GM19238 (cell line): ENCODE data around the gene DNER.

ENCODE experiments used
- DNase-seq: peaks from one replicate; pipeline ENCODE4 v3.0.0; 2011; ENCODE audit warnings: low spot score; ENCODE audit not compliant: insufficient read length

DNER gene

DNA sequence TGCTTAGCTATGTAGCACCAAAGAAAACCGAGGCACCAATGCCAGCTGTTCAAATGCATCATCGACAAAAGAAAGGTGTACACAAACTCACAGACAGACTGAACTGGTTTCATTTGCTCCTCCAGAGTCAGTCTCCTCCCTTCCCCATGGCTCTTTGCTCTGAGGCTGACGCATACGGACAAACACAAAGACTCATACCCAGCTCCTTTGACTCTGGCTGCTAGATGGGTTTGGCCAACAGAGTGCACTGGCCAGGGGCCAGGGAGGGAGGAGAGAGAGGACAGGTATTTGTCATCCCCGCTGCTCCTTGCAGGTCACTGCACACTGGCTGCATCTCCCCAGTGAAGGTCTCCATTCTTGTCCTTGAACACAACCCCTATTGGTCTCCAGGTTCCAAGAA, 40.7 kb downstream of the DNER start:
- no peak for DNase-seq

DNA sequence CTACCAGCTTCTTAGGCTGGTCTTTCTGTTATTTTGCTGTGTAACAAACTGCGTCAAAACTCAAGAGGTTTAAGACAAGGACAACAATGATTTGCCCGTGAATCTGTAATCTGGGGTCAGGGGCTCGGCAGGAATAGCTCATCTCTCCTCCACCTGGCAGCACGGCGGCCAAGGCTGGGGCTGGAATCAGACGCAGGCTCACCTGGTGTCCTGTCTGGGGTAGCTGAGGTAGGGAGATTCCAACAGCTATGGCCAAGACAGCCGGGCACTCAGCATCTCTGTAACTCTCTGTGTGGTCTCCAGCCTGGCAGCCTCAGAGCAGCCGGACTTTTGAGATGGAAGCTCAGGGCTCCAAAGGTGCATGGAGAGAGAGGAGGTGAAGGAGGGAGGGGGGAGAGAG, 42.3 kb downstream of the DNER start:
- no peak for DNase-seq

DNA sequence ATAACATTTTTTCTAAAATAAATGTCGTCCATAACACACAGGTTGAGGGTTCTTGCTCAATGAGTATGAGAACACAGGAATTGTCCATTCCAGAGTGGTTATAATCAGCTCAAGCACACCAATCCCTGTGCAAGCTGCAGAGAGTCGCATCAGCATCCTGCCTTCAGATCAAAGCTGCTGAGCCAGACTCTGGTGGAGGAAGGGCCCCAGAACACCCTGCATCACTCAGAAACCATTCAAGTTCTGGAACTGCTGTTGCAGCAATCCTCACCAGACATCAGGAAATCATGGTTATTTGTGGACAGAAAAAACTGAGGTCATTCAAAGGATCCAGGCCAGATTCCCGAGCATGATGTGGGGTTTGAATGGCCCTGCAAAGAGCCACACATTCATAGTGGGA, 44.5 kb downstream of the DNER start:
- DNase-seq, result no peak

DNA sequence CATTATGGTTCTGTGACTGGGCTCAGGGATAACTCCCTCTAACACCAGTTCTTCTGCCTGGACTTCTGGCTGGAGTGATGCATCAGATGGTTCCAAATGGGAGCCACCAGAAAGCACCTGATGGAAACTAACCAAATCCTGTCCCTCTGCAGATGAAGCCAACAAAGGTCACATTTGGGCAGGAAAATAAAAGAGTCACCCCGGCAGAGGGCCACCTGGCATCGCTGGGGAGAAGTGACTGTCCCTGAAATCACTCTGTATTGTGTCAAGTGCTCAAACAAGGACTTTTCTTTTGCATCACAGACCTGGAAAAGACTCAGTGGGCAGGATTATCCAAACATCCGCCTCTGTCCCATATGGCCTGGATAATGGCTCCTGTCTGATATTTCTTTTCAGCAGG, 47.5 kb downstream of the DNER start:
- no peak for DNase-seq

DNA sequence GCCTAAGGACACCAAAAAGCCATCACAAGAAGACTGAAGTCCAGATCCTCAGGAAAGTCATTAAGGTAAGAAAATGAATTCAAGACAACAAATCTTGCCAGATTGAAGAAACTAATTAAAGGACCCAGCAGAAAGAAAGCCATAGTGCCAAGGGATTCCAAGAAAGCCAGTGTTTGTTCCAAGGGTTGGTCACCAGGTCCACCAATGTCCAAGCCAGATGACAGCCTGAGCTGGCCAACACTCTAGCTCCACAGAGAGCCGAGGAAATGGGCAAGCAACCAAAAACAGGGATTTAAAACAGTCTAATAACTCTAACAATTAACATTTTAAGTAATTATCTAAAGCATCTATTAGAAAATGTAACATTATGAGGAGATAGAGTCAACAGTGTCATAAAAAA, 49.2 kb downstream of the DNER start:
- DNase-seq, result no peak

DNA sequence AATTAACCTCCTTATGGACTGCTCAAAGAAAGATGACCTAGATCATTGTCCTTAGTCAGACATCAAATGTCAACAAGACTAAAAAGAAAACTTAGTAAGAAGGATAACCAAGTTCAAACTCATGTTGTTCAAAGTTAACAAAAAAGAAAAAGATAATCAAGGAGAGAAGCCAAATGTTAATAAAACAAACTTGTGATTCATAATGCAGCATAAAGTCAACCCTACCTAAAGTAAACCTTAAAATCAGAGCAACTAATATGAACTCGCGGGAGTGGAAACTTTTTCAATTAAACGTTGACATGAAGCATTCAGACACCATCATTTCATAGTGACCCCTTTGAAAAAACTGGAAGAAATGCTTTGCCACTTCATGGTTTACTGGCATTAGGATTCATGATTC, 52.9 kb downstream of the DNER start:
- DNase-seq, result no peak

DNA sequence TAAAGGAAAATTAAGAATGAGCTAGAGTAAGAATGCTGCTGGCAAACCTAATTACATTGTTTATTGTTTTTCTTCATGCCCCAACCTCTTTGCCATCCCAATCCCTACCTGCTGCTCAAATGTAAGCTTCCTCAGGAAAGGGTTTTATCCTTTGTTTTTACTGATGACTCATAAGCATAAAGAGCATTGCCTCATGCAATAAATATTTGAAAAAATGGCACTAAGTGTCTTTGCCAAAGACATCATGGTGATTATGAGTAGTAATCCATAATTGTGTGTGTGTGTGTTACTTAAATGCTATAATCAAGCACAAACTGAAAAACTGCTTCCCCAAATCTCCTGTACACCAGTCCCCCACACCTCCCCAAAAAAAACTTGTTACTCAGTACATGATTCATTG, 53.4 kb downstream of the DNER start:
- DNase-seq, result no peak

DNA sequence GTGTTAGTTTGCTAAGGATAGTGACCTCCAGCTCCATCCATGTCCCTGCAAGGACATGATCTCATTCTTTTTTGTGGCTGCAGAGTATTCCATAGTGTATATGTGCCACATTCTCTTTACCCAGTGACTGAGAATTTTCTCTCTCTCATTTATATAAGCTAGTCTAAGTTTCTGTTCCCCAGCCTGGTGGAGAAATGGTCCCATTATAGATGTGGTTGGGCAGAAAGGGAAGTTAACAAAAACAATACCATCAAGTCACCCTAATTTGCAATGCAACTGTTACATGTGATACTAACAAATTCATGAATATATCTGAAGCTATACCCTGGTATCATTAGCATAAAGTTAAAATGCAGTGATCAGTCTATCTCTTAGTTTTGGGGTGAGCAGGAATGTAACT, 54.0 kb downstream of the DNER start:
- DNase-seq, result no peak

DNA sequence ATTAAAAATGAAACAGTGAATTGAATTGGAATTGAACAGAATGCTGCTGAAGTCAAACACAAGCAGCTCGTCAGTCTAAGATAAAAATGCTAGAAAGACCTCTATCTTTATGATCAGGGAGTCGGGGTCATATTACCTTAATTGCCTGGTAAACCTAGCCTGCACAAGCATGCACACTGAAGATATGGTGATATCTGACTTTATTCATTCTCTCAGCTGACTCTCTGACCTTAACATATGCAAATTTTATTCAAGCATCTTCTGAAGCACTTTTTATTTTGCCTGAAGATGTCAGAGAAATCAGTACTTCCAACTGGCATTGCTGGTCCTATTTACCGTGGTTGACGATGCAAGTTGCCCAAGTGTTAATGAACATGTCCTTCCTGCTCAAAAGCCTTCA, 56.4 kb downstream of the DNER start:
- DNase-seq, result no peak

DNA sequence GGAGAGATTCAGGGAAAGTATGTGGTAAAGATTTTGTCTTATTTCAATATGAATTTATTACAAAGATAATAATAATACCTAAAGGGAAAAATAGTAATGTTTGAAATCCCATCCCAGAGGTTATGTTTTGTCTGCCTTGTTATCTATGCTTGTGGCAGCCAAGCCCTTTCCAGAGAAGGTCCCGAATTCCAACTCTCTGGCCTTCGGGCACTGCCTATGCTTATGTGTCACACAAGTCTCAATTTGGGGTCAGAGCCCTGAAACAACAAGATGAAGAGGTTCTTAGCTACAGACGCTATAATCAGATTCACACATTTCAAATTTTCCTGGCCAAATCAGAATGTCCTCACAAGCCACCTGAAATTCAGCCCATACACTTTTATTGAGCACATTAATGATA, 59.9 kb downstream of the DNER start:
- no peak for DNase-seq

DNA sequence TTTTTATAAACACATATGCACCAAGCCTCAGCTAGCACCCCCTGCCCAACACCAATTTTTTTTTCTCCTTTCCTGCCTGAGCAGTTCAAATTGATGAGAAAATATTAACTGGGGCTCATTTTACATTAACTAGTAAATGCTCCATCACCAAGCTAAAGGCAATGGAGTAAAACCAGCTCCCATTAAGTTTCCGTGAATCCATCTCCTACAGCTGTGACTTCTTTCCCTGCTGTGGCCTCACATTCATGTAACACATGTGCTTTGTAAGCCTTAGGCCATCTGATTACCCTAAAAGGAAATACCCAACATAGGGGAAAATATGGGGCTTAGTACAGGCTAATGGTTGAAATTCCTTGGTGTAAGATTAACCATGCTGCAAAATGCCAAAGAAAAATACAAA, 60.8 kb downstream of the DNER start:
- DNase-seq, result no peak

DNA sequence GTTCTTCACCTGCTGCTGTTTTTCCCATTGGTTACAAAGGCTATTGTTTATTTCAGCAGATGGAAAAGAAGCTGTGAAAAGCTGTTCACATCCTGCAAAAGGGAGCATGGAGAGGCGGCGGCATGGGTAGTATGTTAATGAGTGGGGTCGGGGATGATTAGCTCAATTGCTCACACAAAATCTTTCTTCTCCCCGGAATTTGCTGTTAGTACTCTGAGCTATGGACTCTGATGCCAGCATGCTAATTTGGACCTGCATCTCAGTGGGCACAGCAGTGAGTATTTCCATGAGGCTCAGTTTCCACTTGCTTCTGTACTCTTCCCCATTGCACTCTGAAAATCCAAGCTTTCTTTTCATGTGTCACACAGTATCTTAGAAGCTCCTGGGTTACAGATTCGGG, 61.6 kb downstream of the DNER start:
- no peak for DNase-seq

DNA sequence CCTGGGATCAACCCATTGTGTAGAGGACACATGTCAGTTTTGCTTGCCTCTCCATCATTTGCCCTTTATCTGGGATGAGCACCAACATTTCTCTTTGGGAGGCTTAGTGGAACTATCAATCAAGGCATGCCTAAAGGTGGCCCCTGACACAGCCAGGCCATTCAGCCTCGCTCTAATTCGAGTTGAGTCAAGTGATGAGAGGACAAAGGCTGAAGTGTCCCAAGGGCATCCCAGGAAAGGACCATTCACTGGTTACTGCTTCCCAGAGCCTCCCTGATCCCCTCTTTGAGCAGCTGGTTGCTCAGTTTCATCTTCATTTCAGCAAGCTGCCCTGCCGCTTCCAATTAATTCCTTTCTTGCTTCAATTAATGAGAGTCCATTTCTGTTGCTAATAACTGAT, 63.5 kb downstream of the DNER start:
- no peak for DNase-seq

DNA sequence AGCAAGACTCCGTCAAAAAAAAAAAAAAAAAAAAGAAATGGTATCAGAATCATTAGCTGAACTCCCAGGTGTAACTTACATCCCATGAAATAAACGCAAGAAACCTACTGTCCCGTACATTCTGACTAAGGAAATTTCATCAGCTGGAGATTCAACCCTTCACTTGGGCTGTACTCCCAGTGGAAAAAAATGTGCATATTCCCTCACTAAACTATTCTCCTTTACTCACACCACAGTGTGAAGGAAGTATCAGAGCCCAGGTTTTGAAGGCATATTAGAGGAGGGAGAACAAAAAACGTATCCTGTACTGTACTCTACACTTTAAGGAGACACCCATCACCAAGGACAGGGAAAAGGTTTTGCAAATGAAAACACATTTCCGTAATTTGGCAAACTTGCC, 64.3 kb downstream of the DNER start:
- DNase-seq, result no peak

DNA sequence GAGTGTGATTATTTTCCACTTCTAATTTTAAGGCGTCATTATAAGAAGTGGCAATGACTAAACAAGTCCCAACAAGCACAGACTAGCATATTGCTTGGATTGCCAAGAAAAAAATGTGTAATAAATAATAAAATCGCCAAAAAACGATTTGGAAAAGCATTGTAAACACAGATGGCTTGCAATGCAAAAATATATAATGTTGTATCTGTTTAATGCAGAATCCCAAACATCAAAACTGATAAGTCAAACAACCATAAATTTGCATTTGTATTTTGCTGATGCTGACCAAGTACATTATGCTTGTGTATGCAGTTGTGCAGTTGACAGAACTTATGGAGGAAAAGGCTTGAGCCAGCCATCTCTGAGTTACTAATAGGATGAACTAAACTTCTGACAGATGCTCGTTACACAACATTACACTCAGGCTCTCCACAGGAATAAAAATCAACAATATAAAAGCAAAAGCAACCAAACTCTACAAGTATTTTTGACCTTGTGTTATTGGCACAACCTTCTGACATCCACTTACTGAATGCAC, 68.1 kb downstream of the DNER start:
- DNase-seq, result no peak

DNA sequence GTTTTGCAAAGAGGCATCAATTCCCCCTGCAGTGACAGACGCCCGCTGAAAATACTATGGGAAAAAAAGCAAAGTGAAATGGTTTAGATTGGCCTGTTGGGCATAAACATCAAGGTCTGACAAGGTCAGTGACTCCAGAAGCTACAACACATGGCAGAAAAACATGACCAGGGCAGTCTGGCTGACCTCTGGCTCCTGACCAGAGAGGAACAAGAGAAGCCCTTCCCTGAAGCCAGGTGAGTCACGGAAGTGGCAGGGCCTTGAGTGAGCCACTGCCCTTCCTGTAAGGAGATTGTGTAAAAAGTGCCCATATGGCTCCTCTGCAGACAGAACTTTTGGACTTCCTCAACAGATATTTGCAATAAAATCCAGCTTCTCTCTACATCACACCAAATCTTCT, 72.0 kb downstream of the DNER start:
- DNase-seq, result no peak

DNA sequence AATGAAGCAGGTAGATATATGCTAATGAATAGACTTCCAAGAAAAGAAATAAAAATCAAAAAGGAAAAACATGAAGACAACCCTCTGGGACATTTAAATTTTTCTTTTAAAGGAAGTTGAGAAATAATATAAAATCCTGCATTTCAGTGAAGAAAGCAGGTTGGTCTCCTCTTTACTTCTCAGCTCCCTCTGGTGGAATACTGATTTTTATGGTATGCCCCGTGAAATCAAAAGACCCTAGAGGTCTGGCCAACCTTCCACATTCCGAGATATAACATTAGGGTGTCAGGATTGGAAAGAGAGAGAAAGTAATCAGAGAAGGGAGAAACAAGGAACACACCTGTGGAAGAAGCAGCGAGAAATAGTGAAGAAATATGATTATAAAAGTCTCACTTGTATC, 72.7 kb downstream of the DNER start:
- no peak for DNase-seq

DNA sequence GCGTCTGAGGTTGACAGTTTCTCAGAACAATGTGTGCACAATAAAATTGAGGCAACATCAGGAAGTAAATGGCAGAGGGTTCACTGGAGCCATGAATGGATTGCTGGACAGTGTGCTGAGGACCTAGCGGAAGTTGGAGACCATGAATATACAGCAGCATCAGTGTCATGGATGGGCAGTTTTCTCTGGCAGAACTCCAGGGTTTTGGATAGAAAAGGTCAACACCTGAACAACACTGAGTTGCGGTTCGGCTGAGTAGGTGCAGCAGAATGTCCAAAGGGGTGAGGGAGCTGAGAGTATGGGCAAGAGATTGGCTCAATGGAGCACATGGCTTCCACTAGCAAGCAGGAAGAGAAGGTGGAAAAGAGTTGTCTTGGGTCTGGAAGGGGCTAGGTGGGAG, 73.7 kb downstream of the DNER start:
- no peak for DNase-seq

DNA sequence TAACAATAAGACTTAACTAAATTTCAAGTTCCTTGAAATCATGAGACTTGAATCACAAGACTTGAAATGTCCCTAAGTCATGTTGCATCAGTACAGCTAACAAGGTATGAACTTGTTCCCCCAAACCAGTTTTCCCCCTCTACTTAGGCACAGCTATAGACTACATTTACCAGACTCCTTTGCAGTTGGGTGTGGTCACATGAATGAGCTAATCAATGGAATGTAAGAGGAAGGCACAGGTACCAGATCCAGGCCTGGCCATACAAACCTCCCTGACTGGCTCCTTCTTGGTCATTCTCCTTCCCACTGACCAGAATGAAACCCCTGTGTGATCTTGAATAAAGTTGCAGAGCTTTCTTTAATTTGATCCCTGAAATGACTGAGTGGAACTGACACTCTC, 77.8 kb downstream of the DNER start:
- no peak for DNase-seq

DNA sequence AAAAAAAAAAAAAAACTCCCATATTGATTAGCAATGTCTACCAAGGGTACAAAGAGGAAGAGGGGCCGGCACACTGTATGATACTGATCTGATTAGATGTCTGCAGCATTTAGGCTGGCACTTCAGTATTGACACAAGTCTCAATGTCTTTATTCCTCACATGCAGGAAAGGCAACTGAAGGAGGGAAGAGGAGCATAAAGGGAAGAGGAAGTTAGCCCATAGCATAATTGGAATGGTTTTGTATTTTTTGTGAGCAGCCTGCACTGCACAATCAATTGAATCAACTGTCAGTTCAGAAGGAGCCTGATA, 79.0 kb downstream of the DNER start:
- DNase-seq, result no peak

DNA sequence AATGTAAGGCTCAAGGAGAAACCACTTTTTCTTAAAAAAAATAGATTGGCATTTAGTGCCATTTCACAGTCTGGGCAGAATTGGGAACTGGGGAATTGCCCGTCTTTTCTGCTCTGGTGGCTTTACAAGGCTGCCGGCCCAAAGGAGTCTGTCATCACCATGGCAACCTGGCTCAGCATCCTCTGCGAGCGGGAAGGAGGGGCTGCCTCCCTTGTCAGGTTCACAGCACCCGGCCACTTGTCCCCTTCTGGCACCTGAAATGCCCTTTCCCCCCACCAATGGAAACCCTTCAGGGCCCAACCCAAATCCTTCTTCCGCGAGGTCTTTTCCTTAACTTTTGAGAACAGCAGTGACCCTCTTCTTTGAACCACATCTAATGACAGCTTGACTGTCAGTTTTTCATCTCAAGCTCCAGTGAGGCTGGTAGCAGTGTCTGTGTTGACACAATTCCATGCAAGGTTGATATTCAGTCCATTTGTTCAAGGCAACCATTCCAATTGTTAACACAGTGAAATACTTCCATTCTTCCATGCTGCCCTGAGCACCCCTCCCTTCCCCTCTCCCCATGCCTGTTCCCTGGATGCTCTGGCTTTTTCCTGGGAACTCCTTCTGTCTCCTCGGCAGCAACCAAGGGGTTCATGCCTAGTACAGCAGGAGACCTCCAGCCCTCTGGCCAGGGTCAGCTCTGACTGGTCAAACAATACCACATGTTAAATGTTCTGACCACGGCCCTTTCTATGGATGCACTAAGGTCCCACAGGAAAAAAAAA, 79.6 kb downstream of the DNER start:
- DNase-seq, result no peak

DNA sequence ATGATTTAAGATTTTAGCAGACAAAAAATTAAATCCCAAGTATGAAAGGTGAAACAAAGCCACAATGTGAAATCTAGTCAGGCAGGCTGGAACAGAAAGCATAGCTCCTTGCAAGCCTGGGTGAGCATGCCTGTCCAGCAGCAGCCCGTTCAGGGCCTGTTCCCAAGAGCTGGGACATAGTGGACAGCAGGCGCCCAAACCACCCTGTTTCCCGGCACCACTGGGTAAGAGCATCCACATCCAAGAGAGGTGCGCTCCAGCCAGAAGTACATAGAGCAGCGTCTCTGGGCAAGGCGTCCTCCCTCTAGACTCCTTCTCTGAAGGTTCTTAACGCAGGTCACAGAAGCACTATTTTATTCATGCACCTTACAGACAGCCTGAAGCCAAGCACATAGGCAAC, 80.8 kb downstream of the DNER start:
- no peak for DNase-seq

DNA sequence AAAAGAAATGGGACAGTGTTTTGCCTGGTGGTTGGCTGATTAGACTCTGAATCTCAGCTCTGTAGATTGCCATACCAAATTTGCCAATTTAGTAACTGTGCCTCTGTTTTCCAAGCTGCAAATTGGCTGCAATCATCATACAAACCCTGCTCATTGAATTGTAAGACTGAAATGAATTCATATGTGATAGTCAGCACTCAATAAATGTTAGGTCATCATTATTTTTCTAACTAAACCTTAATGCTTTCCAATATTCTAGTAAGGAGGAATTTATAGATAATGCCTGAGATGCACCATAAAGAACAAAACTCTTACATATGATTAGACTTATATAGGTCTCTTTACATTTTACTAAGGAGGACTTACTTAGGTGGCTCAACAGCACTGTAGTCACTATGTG, 85.3 kb downstream of the DNER start:
- DNase-seq, result no peak

DNA sequence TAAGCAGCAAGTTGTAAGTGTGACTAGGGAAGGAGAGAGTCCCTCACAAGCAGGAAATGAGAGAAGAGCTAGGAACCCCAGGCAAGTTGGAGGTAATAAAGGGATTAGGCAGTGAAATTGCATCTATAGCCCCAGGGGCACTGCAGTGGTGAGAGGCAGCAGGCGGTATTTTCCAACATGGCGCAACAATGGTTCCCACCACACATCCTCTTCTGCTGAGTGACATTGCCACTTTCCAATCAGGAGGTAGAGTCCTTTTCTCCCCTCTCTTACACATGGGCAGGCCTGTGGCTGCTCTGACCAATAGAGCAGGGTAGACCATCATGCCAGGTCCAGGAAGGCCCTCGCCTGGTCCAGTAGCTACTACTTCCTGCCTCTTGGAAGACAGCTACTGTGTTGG, 86.6 kb downstream of the DNER start:
- DNase-seq, result no peak
